ENCODE results near the gene RABL3. TPM values are rescaled to one million over a fixed set of nuclear protein-coding genes. Genes with fewer than 3 reads are reported as not detected.

The RABL3 gene
- 10.0 TPM for total RNA-seq

GRCh38 chr3:120742198-120742848 is at the start of gene RABL3, which contains the start of gene GTF2E1:
Gene RABL3 (minus strand): TSS chr3:120742516. CDS start chr3:120742507, 9 bp downstream.
Gene GTF2E1 (plus strand): TSS chr3:120742744. CDS start chr3:120750553, 7,809 bp downstream.

GRCh38 chr3:120682095-120682681 is 60.1 kb downstream of the RABL3 start, which contains the start of gene HGD:
Gene HGD (minus strand): TSS chr3:120682239. CDS start chr3:120682111, 128 bp downstream.

Small RNA genes lying within 50 kb of the gene (small RNA-seq; reads per million reads assigned to genes)
- gene MTCO1P29 (ENCODE audit: low replicate concordance) (not detected), gene MTCO2P29 (ENCODE audit: low replicate concordance) (not detected)

Other genes starting within 250 kb of the RABL3 start
- gene NDUFB4, start 146.2 kb downstream of the RABL3 start, total RNA-seq, result 46.6 TPM
- gene HGD, start 60.3 kb downstream of the RABL3 start, total RNA-seq, result 0.63 TPM
- 13.5 TPM for gene GTF2E1, start 228 bp upstream of the RABL3 start, total RNA-seq
- gene STXBP5L, start 165.7 kb upstream of the RABL3 start, total RNA-seq, result 27.2 TPM